Stimulated activated CD8-positive, alpha-beta memory T cell treated with anti-CD3 and anti-CD28 coated beads, Interleukin-7, amount 100 ng/mL, for 1 hour (primary cell): ENCODE results near the gene MT1G.
"Not testable (repeated sequence)": the region's sequence is repeated elsewhere in the genome, so short reads cannot be mapped to it uniquely, and the experiment has no call there.

ENCODE experiments used
- DNase-seq, 2 donors: peaks; one replicate each; pipeline ENCODE4 v3.0.0-alpha.2; 2020; ENCODE audit warnings: low read depth in 2 of 2

Gene MT1G

GRCh38 chr16:56667581-56668571 lies at the start of gene MT1G:
Gene MT1G, minus strand, starts transcription at chr16:56668065. Its CDS starts 72 bp downstream, at chr16:56667993.
- DNase-seq: no peak

GRCh38 chr16:56717532-56717931 lies 49.7 kb upstream of the MT1G start:
- DNase-seq: not testable (repeated sequence)

GRCh38 chr16:56716761-56717160 lies 48.9 kb upstream of the MT1G start:
- DNase-seq: no peak

GRCh38 chr16:56715126-56715525 lies 47.3 kb upstream of the MT1G start:
- no peak for DNase-seq

GRCh38 chr16:56713794-56714193 lies 45.9 kb upstream of the MT1G start:
- DNase-seq: no peak

- DNase-seq: no peak
Measured at GRCh38 chr16:56711862-56712261, 44.0 kb upstream of the MT1G start.

DNA sequence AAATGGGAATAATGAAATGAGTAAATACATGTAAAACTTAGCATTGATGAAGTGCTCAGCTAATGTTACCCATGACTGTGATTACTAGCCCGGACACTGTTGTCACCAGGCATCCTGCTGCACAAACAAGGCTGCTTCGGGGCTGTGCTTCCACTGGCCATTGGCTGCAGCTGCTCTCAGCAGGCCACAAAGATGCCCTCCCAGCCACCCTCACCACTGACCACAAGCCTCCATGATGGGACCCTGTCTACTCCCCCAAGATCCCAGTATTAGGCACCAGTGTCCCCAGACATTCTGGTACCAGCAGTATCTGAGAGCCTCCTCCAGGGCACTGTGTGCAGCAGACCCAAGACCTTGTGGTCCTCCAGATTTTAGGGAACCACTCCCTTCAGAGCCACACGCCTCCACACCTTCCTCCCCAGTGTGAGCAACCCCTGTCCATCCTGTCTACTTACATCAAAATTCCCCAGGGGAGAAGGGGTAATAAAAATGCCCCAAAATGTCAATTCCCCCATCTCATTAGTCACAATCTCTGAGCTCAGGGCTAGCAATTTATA lies 42.4 kb upstream of the MT1G start:
- DNase-seq: no peak

DNA sequence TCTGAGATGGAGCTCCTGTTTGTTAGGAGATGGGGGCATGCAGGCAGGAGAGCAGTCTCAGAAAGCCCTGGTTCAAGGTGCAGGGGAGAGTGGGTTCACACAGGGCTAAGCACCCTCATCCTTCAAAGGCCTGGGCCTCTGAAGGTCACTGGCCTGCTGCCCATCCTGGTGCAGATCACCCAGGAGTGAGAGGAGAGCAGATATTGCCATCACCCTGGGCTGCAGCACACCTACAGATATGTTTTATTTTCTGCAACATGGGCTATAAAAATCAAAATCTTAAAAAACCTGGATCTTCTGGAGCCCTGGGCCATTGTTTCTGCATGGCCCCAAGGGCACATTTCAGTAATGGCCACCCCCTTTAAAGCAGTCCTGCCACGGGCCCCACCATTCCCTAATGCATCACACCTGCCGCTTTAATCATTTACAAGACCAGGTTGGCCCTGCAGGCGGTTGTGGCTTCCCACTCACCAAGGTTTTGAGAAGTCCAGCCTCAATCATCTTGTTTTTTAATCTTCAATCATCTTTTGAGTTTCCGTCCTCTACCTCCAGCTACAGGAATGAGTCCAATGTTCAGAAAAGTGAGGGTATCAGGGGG lies 41.7 kb upstream of the MT1G start:
- no peak for DNase-seq

GRCh38 chr16:56708525-56709442 lies 40.9 kb upstream of the MT1G start:
- no peak for DNase-seq

DNA sequence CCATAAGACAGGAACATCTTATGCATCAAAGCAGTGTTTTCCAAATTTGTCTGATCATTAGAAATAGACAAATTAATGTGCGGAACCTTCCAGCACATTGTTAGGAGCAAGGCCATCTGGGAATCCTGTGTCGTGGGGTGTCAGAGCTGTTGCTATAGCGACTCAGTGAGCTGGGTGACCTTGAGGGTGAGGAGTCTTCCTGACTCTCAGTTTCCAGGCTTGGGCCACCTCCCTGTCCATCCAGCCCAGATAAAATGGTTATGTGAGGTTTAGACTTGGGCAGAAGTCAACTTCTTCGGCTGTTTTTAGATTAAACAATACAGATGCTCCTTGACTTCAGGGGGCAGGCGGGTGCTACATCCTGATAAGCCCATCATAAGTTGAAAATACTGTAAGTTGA lies 35.0 kb upstream of the MT1G start:
- no peak for DNase-seq

- no peak for DNase-seq
Measured at GRCh38 chr16:56701534-56701933, 33.7 kb upstream of the MT1G start.

DNA sequence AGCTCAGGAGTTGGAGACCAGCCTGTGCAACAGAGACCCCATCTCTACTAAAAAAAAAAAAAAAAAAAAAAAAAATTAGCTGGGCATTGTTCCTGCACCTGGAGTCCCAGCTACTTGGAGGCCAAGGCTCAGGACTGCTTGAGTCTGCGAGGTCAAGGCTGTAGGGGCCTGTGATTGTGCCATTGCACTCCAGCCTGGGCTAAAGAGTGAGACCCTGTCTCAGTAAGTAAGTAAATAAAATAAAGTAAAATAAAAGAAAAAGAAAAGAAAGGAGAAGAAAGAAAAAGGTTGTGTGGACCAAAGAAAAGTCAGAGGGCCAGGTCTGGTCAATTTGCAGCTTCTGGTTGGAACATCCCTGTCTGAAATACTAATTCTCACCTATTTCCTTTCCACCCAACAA lies 32.8 kb upstream of the MT1G start:
- no peak for DNase-seq

GRCh38 chr16:56700195-56700594 lies 32.3 kb upstream of the MT1G start:
- DNase-seq: no peak

- DNase-seq: no peak
Measured at GRCh38 chr16:56697456-56698155, 29.7 kb upstream of the MT1G start.

DNA sequence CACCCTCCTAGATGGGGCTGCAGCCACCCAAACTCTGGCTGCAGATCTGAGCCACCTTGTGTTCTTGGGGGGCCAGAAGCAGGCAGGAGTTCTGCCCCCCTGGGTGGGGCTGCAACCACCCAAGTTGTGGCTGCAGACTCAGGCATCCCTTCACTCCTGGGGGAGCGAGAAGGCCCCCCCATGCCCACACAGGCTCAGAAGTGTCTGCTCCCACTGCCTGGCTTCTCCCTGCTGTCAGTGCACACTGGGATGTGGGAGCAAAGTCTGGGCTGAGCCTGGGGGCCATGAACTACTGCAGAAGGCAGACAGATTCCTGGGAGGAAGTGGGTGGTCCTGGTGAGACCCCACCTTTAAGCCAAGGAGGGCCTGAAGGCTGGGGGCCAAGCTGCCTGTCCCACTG lies 27.4 kb upstream of the MT1G start:
- DNase-seq: no peak

DNA sequence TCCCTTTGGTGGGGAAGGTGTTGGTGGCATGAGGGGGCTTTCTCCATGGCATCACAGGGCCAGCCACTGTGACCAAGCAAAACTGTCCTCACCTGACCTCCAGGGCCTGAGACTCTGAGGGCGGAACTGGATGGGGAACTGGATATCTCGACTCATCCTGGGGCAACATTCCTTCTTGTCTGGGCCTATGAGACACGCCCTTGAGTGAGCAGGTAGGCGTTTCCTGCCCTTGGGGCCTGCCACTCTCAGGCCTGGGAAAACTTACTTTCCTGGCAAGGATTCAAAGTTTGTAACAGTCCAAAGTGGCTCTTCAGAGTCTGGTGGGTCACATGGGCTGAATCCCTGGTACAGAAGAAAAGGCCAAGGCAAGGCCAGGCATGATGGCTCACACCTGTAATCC lies 24.0 kb upstream of the MT1G start:
- DNase-seq: no peak

GRCh38 chr16:56690420-56691122 lies 22.7 kb upstream of the MT1G start:
- no peak for DNase-seq

DNA sequence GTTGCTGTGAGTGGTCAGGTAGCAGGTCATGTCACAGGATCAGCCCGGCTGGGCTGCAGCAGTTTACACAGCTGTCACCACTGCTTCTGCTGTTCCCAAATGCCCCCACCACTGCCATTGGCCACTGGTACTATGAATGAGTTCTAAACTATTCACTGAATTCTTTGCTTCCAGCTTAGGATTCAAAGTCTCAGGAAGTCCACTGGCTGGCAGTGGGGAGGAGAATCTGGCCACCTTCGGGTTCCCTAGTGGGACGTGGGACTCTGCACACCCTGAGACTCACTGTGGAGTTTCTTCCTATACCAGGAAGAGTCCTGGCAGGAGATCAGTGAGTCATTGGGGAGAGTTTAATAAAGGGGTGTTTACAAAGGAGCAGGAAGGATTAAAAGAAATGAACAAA lies 21.3 kb upstream of the MT1G start:
- DNase-seq: no peak

- DNase-seq: no peak
Measured at GRCh38 chr16:56688762-56689161, 20.9 kb upstream of the MT1G start.

- DNase-seq: no peak
Measured at GRCh38 chr16:56686758-56687157, 18.9 kb upstream of the MT1G start.
